Measurements from ENCODE around the gene PANK1.

PANK1 gene

GRCh38 chr10:89644967-89645741, at the start of gene PANK1:
Gene PANK1, minus strand, starts transcription at chr10:89645242. Its CDS starts 351 bp downstream, at chr10:89644891.
- peak; percentile 84 for DNase-seq (ENCODE audit: low spot score)

GRCh38 chr10:89693176-89693575, 48.1 kb upstream of the PANK1 start:
- DNase-seq (ENCODE audit: low spot score) = no peak

- DNase-seq (ENCODE audit: low spot score) = no peak
Observed at GRCh38 chr10:89692416-89692815, 47.4 kb upstream of the PANK1 start.

GRCh38 chr10:89690027-89690426, 45.0 kb upstream of the PANK1 start:
- no peak for DNase-seq (ENCODE audit: low spot score)

- no peak for DNase-seq (ENCODE audit: low spot score)
Observed at GRCh38 chr10:89685936-89686335, 40.9 kb upstream of the PANK1 start.

- DNase-seq (ENCODE audit: low spot score) = no peak
Observed at GRCh38 chr10:89684604-89685003, 39.6 kb upstream of the PANK1 start.

GRCh38 chr10:89683883-89684282, 38.8 kb upstream of the PANK1 start:
- no peak for DNase-seq (ENCODE audit: low spot score)

GRCh38 chr10:89679986-89680385, 34.9 kb upstream of the PANK1 start:
- no peak for DNase-seq (ENCODE audit: low spot score)

GRCh38 chr10:89677341-89677740, 32.3 kb upstream of the PANK1 start:
- no peak for DNase-seq (ENCODE audit: low spot score)

GRCh38 chr10:89670926-89671325, 25.9 kb upstream of the PANK1 start:
- no peak for DNase-seq (ENCODE audit: low spot score)

- DNase-seq (ENCODE audit: low spot score) = no peak
Observed at GRCh38 chr10:89669985-89670384, 24.9 kb upstream of the PANK1 start.

- no peak for DNase-seq (ENCODE audit: low spot score)
Observed at GRCh38 chr10:89668386-89669071, 23.5 kb upstream of the PANK1 start.

GRCh38 chr10:89666138-89666537, 21.1 kb upstream of the PANK1 start:
- DNase-seq (ENCODE audit: low spot score) = no peak

- DNase-seq (ENCODE audit: low spot score) = no peak
Observed at GRCh38 chr10:89665302-89665701, 20.3 kb upstream of the PANK1 start.

GRCh38 chr10:89664203-89664602, 19.2 kb upstream of the PANK1 start:
- DNase-seq (ENCODE audit: low spot score) = no peak

- no peak for DNase-seq (ENCODE audit: low spot score)
Observed at GRCh38 chr10:89663144-89663543, 18.1 kb upstream of the PANK1 start.

GRCh38 chr10:89662596-89662995, 17.6 kb upstream of the PANK1 start:
- no peak for DNase-seq (ENCODE audit: low spot score)

- DNase-seq (ENCODE audit: low spot score) = no peak
Observed at GRCh38 chr10:89659143-89660131, 14.4 kb upstream of the PANK1 start.

- no peak for DNase-seq (ENCODE audit: low spot score)
Observed at GRCh38 chr10:89657302-89657701, 12.3 kb upstream of the PANK1 start.

- DNase-seq (ENCODE audit: low spot score) = no peak
Observed at GRCh38 chr10:89655722-89656121, 10.7 kb upstream of the PANK1 start.

GRCh38 chr10:89653410-89653869, 8.4 kb upstream of the PANK1 start:
- DNase-seq (ENCODE audit: low spot score) = peak; percentile 91

- no peak for DNase-seq (ENCODE audit: low spot score)
Observed at GRCh38 chr10:89652806-89653370, 7.8 kb upstream of the PANK1 start.
